Measurements from ENCODE around the gene MKI67. TPM values are rescaled to one million over a fixed set of nuclear protein-coding genes. Genes with fewer than 3 reads are reported as not detected.

The MKI67 gene
- total and polyA plus RNA-seq, 2 of the 13 experiments (the other 11 are each of a cell fraction or from before 2014, with no cell fraction given): 6.7 to 22.9 TPM

DNA sequence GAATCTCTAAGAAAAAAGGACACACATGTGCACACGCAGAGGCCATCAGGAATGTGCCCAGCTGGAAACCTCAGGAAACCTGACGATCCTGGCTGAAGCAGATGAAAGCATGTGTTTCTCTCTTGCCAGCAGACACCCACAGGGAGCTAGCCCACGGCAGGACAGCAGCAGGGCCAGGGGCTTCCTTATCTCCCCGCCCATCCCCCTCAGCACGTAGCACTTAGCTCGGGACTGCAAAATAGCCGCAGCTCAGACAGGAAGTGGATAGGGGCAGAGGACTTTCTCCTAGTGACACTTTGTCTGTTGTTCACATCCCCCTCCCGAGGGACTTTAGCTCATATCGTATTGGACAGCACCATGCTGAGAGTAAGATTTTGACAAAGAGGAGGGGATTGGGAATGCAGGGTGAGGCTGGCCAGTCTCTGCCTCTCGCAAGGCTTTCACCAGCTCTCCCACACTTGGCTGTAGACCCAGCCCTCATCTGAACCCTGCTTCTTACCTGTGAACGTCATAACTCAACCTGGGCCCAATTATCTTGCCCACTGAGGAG lies 63.8 kb downstream of the MKI67 start:
- ChIA-PET POLR2A (no interaction called here), CTCF (ENCODE audit: low intra/inter-chr PET ratio, low total read pairs) (no interaction called here)
- no peaks in the 10 kb centered on the region for H3K36me3 ChIP-seq (replicated peaks in 1 of 2; ENCODE audit: control insufficient read depth in 1 of 2, insufficient read depth in 2 of 2, low read length in 2 of 2)
- no peak overlapping the region for H3K4me3 ChIP-seq (replicated peaks in 1 of 3; ENCODE audit: insufficient read depth in 1 of 3, low read depth in 2 of 3, low read length in 3 of 3)
- H3K27me3 ChIP-seq (ENCODE audit: control insufficient read depth in 1 of 2, insufficient read depth in 2 of 2, low read length in 2 of 2): peaks cover 4 to 45% of the 10 kb centered on the region in 2 experiments; a peak in 3 of 5 replicates
- H2AFZ ChIP-seq (ENCODE audit: low read length): no peak overlapping the region
- ATAC-seq (no peak), FAIRE-seq (no peak), DNase-seq (ENCODE audit: low spot score) (no peak)
- TF ChIP-seq, protein P1, sequence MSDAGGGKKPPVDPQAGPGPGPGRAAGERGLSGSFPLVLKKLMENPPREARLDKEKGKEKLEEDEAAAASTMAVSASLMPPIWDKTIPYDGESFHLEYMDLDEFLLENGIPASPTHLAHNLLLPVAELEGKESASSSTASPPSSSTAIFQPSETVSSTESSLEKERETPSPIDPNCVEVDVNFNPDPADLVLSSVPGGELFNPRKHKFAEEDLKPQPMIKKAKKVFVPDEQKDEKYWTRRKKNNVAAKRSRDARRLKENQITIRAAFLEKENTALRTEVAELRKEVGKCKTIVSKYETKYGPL (CRISPR knock-in tag; IDR thresholded peaks at IDR 0.05): no peak
- TF ChIP-seq NAIF1 (CRISPR knock-in tag; IDR thresholded peaks at IDR 0.05; ENCODE audit: borderline replicate concordance): no peak
- TF ChIP-seq ZSCAN5A (CRISPR knock-in tag; IDR thresholded peaks at IDR 0.05; ENCODE audit: borderline replicate concordance): no peak
- no peak for TF ChIP-seq CBX2 (IDR thresholded peaks at IDR 0.05; ENCODE audit: low read depth, low read length)
- TF ChIP-seq CBX2 (CRISPR knock-in tag; IDR thresholded peaks at IDR 0.05; ENCODE audit: low read depth): no peak
- no peak for TF ChIP-seq CSRNP2 (CRISPR knock-in tag; conservative IDR thresholded peaks at IDR 0.05; ENCODE audit: low read depth)
- TF ChIP-seq ZNF180 (CRISPR knock-in tag; IDR thresholded peaks at IDR 0.05; ENCODE audit: borderline replicate concordance, low read depth): no peak
- no peak for TF ChIP-seq NFIB (CRISPR knock-in tag; IDR thresholded peaks at IDR 0.05; ENCODE audit: borderline replicate concordance)
- TF ChIP-seq, protein P2, sequence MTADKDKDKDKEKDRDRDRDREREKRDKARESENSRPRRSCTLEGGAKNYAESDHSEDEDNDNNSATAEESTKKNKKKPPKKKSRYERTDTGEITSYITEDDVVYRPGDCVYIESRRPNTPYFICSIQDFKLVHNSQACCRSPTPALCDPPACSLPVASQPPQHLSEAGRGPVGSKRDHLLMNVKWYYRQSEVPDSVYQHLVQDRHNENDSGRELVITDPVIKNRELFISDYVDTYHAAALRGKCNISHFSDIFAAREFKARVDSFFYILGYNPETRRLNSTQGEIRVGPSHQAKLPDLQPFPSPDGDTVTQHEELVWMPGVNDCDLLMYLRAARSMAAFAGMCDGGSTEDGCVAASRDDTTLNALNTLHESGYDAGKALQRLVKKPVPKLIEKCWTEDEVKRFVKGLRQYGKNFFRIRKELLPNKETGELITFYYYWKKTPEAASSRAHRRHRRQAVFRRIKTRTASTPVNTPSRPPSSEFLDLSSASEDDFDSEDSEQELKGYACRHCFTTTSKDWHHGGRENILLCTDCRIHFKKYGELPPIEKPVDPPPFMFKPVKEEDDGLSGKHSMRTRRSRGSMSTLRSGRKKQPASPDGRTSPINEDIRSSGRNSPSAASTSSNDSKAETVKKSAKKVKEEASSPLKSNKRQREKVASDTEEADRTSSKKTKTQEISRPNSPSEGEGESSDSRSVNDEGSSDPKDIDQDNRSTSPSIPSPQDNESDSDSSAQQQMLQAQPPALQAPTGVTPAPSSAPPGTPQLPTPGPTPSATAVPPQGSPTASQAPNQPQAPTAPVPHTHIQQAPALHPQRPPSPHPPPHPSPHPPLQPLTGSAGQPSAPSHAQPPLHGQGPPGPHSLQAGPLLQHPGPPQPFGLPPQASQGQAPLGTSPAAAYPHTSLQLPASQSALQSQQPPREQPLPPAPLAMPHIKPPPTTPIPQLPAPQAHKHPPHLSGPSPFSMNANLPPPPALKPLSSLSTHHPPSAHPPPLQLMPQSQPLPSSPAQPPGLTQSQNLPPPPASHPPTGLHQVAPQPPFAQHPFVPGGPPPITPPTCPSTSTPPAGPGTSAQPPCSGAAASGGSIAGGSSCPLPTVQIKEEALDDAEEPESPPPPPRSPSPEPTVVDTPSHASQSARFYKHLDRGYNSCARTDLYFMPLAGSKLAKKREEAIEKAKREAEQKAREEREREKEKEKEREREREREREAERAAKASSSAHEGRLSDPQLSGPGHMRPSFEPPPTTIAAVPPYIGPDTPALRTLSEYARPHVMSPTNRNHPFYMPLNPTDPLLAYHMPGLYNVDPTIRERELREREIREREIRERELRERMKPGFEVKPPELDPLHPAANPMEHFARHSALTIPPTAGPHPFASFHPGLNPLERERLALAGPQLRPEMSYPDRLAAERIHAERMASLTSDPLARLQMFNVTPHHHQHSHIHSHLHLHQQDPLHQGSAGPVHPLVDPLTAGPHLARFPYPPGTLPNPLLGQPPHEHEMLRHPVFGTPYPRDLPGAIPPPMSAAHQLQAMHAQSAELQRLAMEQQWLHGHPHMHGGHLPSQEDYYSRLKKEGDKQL (CRISPR knock-in tag; IDR thresholded peaks at IDR 0.05; ENCODE audit: low read depth): no peak
- TF ChIP-seq ZNF850 (CRISPR knock-in tag; conservative IDR thresholded peaks at IDR 0.05): no peak
- no peak for TF ChIP-seq IRX3 (CRISPR knock-in tag; IDR thresholded peaks at IDR 0.05; ENCODE audit: borderline replicate concordance, low read depth)
- no peak for TF ChIP-seq EZH2 (conservative IDR thresholded peaks at IDR 0.05; ENCODE audit: low read depth, low read length)
- H3K4me2 ChIP-seq (ENCODE audit: low read depth, low read length): no peak overlapping the region
- no peaks in the 10 kb centered on the region for H3K9me3 ChIP-seq (ENCODE audit: low read length)
- 16% methylated on average over 7 of the region's 11 CpGs for WGBS (ENCODE audit: low lambda C conversion rate)
- no peaks in the 10 kb centered on the region for H4K20me1 ChIP-seq (ENCODE audit: insufficient read depth, low read length)
- H3K4me1 ChIP-seq (ENCODE audit: insufficient read depth, low read length): no peaks in the 10 kb centered on the region
- no peaks in the 10 kb centered on the region for H3K79me2 ChIP-seq (ENCODE audit: insufficient read depth, low read length)
- in situ Hi-C loops (cut with HindIII; ENCODE audit: extremely low pct_ligation_motif_present, low pct_unique_long_range_greater_than_20kb) (loop anchor here (10.0 kb wide), 1 partner anchor 348 kb away; no protein-coding TSS in a partner anchor), intact Hi-C loops (cut with micrococcal nuclease; ENCODE audit: unreplicated experiment) (no loop called here)
- no peak overlapping the region for H3K27ac ChIP-seq (ENCODE audit: extremely low read length, insufficient read depth, low read length)
- no peak overlapping the region for H3K9ac ChIP-seq (ENCODE audit: insufficient read depth, low read depth, low read length)
- BruUV-seq (replicated peaks): no TSS peak
